Natural killer cell treated with Interleukin-12 subunit alpha and Interleukin-12 subunit beta and Interleukin-15 and Interleukin-18, amount 100 ng/mL, for 72 hours (primary cell): ENCODE results near the gene NCAM1. TPM values are rescaled to one million over a fixed set of nuclear protein-coding genes. Genes with fewer than 3 reads are reported as not detected.

Experiments used
- ATAC-seq, 2 donors: fragments of 150-1000 bp; cut with Tn5 transposase in 1 of 2; sonication (Bioruptor Pico), chemical (Tn5 transposase) in 1 of 2; 2 replicates each; pipeline ENCODE4 v1.10.0; 2021
- DNase-seq: peaks from one replicate; pipeline ENCODE4 v3.0.0; 2022; ENCODE audit warnings: low spot score
- H3K27ac Mint-ChIP-seq, 2 donors: 1 replicate in 1 of 2; 2 replicates in 1 of 2; pipeline ENCODE4 v1.8.0; 2022; ENCODE audit warnings: mixed read lengths in 2 of 2, mild to moderate bottlenecking in 1 of 2, moderate library complexity in 1 of 2
- H3K27me3 Mint-ChIP-seq, 2 donors: 1 replicate in 1 of 2; 2 replicates in 1 of 2; pipeline ENCODE4 v1.8.0; 2022; ENCODE audit warnings: mixed read lengths in 2 of 2
- H3K36me3 Mint-ChIP-seq: one replicate; pipeline ENCODE4 v1.8.0; 2022; ENCODE audit warnings: mixed read lengths
- H3K4me1 Mint-ChIP-seq, 2 donors: 1 replicate in 1 of 2; 2 replicates in 1 of 2; pipeline ENCODE4 v1.8.0; 2022; ENCODE audit warnings: low read depth in 2 of 2, mixed read lengths in 2 of 2, mild to moderate bottlenecking in 1 of 2
- H3K4me3 Mint-ChIP-seq: one replicate; pipeline ENCODE4 v1.8.0; 2022; ENCODE audit warnings: mixed read lengths
- H3K9me3 Mint-ChIP-seq: 2 replicates; pipeline ENCODE4 v1.8.0; 2022; ENCODE audit warnings: mixed read lengths
- total RNA-seq, 2 donors: library from RNA; stranded (reverse); gene quantifications; one replicate each; pipeline ENCODE4 v1.2.3, GENCODE V29; 2022

The NCAM1 gene
- total RNA-seq, 2 donors from 2014 or later, result 54.2 to 65.7 TPM

GRCh38 chr11:113272281-113272680, 311.1 kb downstream of the NCAM1 start:
- H3K4me3 Mint-ChIP-seq, result no peak overlapping the region
- no peaks in the 10 kb centered on the region for H3K27me3 Mint-ChIP-seq
- H3K36me3 Mint-ChIP-seq, result peaks cover 6% of the 10 kb centered on the region
- peaks cover 0 to 2% of the 10 kb centered on the region in 2 donors for H3K4me1 Mint-ChIP-seq
- ATAC-seq, result no peak
- no peak for DNase-seq
- no peaks in the 10 kb centered on the region for H3K9me3 Mint-ChIP-seq
- no peak overlapping the region for H3K27ac Mint-ChIP-seq

- Mint-ChIP-seq H3K27ac (no peak overlapping the region), H3K27me3 (no peaks in the 10 kb centered on the region), H3K9me3 (no peaks in the 10 kb centered on the region), H3K4me1 (peaks cover 0 to 2% of the 10 kb centered on the region in 2 donors), H3K4me3 (no peak overlapping the region), H3K36me3 (peaks cover 6% of the 10 kb centered on the region)
- DNase-seq, result no peak
- no peak for ATAC-seq
These were observed 311.9 kb downstream of the NCAM1 start for GRCh38 chr11:113272927-113273615.

GRCh38 chr11:113273720-113274119, 312.5 kb downstream of the NCAM1 start:
- no peak for DNase-seq
- peaks cover 3 to 6% of the 10 kb centered on the region in 2 donors for H3K4me1 Mint-ChIP-seq
- no peak overlapping the region for H3K4me3 Mint-ChIP-seq
- no peaks in the 10 kb centered on the region for H3K9me3 Mint-ChIP-seq
- no peak overlapping the region for H3K27ac Mint-ChIP-seq
- peaks cover 6% of the 10 kb centered on the region for H3K36me3 Mint-ChIP-seq
- no peak for ATAC-seq
- H3K27me3 Mint-ChIP-seq, result no peaks in the 10 kb centered on the region

- H3K27ac Mint-ChIP-seq, result no peak overlapping the region
- no peaks in the 10 kb centered on the region for H3K9me3 Mint-ChIP-seq
- H3K4me3 Mint-ChIP-seq, result no peak overlapping the region
- H3K4me1 Mint-ChIP-seq, result peaks cover 3 to 5% of the 10 kb centered on the region in 2 donors
- H3K27me3 Mint-ChIP-seq, result no peaks in the 10 kb centered on the region
- ATAC-seq, result no peak
- no peak for DNase-seq
- H3K36me3 Mint-ChIP-seq, result peaks cover 6% of the 10 kb centered on the region
These were observed 313.7 kb downstream of the NCAM1 start for GRCh38 chr11:113274713-113275582.

- DNase-seq (no peak), ATAC-seq (no peak)
- Mint-ChIP-seq H3K27ac (no peak overlapping the region), H3K4me1 (peaks cover 3% of the 10 kb centered on the region in 2 donors), H3K9me3 (no peaks in the 10 kb centered on the region), H3K4me3 (no peak overlapping the region), H3K27me3 (no peaks in the 10 kb centered on the region), H3K36me3 (peaks cover 6% of the 10 kb centered on the region)
These were observed 314.4 kb downstream of the NCAM1 start for GRCh38 chr11:113275602-113276001.

- H3K36me3 Mint-ChIP-seq, result peaks cover 6% of the 10 kb centered on the region
- no peak overlapping the region for H3K4me3 Mint-ChIP-seq
- no peak overlapping the region for H3K27ac Mint-ChIP-seq
- DNase-seq (no peak), ATAC-seq (no peak)
- H3K27me3 Mint-ChIP-seq, result no peaks in the 10 kb centered on the region
- H3K9me3 Mint-ChIP-seq, result no peaks in the 10 kb centered on the region
- peaks cover 3% of the 10 kb centered on the region in 2 donors for H3K4me1 Mint-ChIP-seq
These were observed 315.2 kb downstream of the NCAM1 start for GRCh38 chr11:113276466-113276865.

- peaks cover 3% of the 10 kb centered on the region in 2 donors for H3K4me1 Mint-ChIP-seq
- H3K27me3 Mint-ChIP-seq, result no peaks in the 10 kb centered on the region
- ATAC-seq (no peak), DNase-seq (no peak)
- no peaks in the 10 kb centered on the region for H3K9me3 Mint-ChIP-seq
- H3K4me3 Mint-ChIP-seq, result no peak overlapping the region
- H3K36me3 Mint-ChIP-seq, result peaks cover 6% of the 10 kb centered on the region
- H3K27ac Mint-ChIP-seq, result no peak overlapping the region
These were observed 316.7 kb downstream of the NCAM1 start for GRCh38 chr11:113277907-113278306.

GRCh38 chr11:113278481-113278880, 317.3 kb downstream of the NCAM1 start:
- Mint-ChIP-seq H3K27ac (no peak overlapping the region), H3K4me3 (no peak overlapping the region), H3K9me3 (no peaks in the 10 kb centered on the region), H3K36me3 (peaks cover 6% of the 10 kb centered on the region), H3K4me1 (peaks cover 3% of the 10 kb centered on the region in 2 donors), H3K27me3 (no peaks in the 10 kb centered on the region)
- DNase-seq (no peak), ATAC-seq (no peak)

GRCh38 chr11:113278925-113279324, 317.7 kb downstream of the NCAM1 start:
- Mint-ChIP-seq H3K4me1 (peaks cover 3% of the 10 kb centered on the region in 2 donors), H3K27ac (no peak overlapping the region), H3K27me3 (no peaks in the 10 kb centered on the region), H3K9me3 (no peaks in the 10 kb centered on the region), H3K4me3 (no peak overlapping the region), H3K36me3 (peaks cover 6% of the 10 kb centered on the region)
- DNase-seq (no peak), ATAC-seq (no peak)

GRCh38 chr11:113279591-113279990, 318.4 kb downstream of the NCAM1 start:
- ATAC-seq (no peak), DNase-seq (no peak)
- H3K27me3 Mint-ChIP-seq, result no peaks in the 10 kb centered on the region
- peaks cover 6% of the 10 kb centered on the region for H3K36me3 Mint-ChIP-seq
- no peak overlapping the region for H3K27ac Mint-ChIP-seq
- no peaks in the 10 kb centered on the region for H3K9me3 Mint-ChIP-seq
- H3K4me1 Mint-ChIP-seq, result peaks cover 3% of the 10 kb centered on the region in 2 donors
- H3K4me3 Mint-ChIP-seq, result no peak overlapping the region

- peaks cover 3% of the 10 kb centered on the region in 2 donors for H3K4me1 Mint-ChIP-seq
- no peak overlapping the region for H3K27ac Mint-ChIP-seq
- H3K27me3 Mint-ChIP-seq, result no peaks in the 10 kb centered on the region
- no peak for DNase-seq
- no peak overlapping the region for H3K4me3 Mint-ChIP-seq
- no peak for ATAC-seq
- H3K9me3 Mint-ChIP-seq, result no peaks in the 10 kb centered on the region
- H3K36me3 Mint-ChIP-seq, result peaks cover 3% of the 10 kb centered on the region
These were observed 320.0 kb downstream of the NCAM1 start for GRCh38 chr11:113281052-113281725.

- no peaks in the 10 kb centered on the region for H3K36me3 Mint-ChIP-seq
These were observed 321.7 kb downstream of the NCAM1 start for GRCh38 chr11:113282898-113283437.

GRCh38 chr11:113283881-113284280, 322.7 kb downstream of the NCAM1 start:
- Mint-ChIP-seq H3K36me3 (no peaks in the 10 kb centered on the region), H3K27ac (no peak overlapping the region), H3K9me3 (no peaks in the 10 kb centered on the region), H3K27me3 (peaks cover 4 to 7% of the 10 kb centered on the region in 2 donors), H3K4me1 (peaks cover 0 to 5% of the 10 kb centered on the region in 2 donors), H3K4me3 (no peak overlapping the region)
- ATAC-seq, result no peak
- DNase-seq, result no peak

More at GRCh38 chr11:113282898-113283437, 321.7 kb downstream of the NCAM1 start:
- H3K4me1 Mint-ChIP-seq, result peaks cover 3 to 9% of the 10 kb centered on the region in 2 donors
- H3K9me3 Mint-ChIP-seq, result no peaks in the 10 kb centered on the region
- no peak overlapping the region for H3K4me3 Mint-ChIP-seq
- H3K27me3 Mint-ChIP-seq, result peaks cover 4 to 7% of the 10 kb centered on the region in 2 donors
- no peak overlapping the region for H3K27ac Mint-ChIP-seq
- DNase-seq (no peak), ATAC-seq (no peak)
